ENCODE data around the gene ABCB10. TPM values are rescaled to one million over a fixed set of nuclear protein-coding genes. Genes with fewer than 3 reads are reported as not detected.

Gene ABCB10
- total RNA-seq, 1 experiment from 2014 or later = 13.8 TPM

DNA sequence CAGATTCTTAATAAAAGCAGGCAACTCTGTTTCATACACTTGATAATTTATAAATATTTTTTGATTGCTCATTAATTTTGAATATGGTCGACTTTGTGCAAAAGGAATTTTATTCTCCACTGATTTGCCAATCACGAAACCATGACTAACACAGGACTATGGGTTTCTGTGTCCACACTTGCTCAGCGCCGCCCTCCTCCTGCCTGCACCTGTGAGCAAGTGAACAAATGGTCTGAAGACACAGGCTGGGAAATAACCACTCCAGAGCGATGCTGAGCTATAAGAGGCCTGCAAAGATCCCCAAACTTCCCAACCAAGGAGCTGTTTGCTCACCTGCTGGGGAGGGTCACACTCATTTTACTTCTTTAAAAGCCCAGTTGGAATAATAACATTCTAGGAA lies 19.6 kb downstream of the ABCB10 start:
- no peak overlapping the region for H4K5ac ChIP-seq (ENCODE audit: insufficient read length, low read depth, low read length)
- no peak overlapping the region for H2AK5ac ChIP-seq (ENCODE audit: insufficient read length, low read length)
- H2AFZ ChIP-seq (ENCODE audit: low read length) = no peak overlapping the region
- H3K23me2 ChIP-seq (ENCODE audit: insufficient read length, low read depth, low read length, poor library complexity, severe bottlenecking) = no peaks in the 10 kb centered on the region
- no CpG with 5 or more reads among the region's 5 CpGs for WGBS (ENCODE audit: extremely low coverage, insufficient read length, low lambda C conversion rate)
- H3K23ac ChIP-seq (ENCODE audit: insufficient read length, low read depth, low read length) = no peak overlapping the region
- H2BK5ac ChIP-seq (ENCODE audit: insufficient read length, low read length) = no peak overlapping the region
- H3K4me2 ChIP-seq (ENCODE audit: insufficient read depth, insufficient read length, low read length) = no peak overlapping the region
- no peak overlapping the region for H3K56ac ChIP-seq (ENCODE audit: insufficient read length, low read depth, low read length)
- Mint-ChIP-seq H3K4me3 (no peak overlapping the region), H3K27me3 (ENCODE audit: low read depth) (no peaks in the 10 kb centered on the region), H3K4me1 (no peaks in the 10 kb centered on the region), H3K27ac (peak overlapping the region in 2 of 3 experiments; percentile 31 to 56; a peak in 2 of 7 replicates), H3K36me3 (ENCODE audit: insufficient read depth in 1 of 3, low read depth in 3 of 3) (peaks cover 5 to 69% (median 54%) of the 10 kb centered on the region in 3 experiments; a peak in 6 of 7 replicates), H3K9me3 (no peaks in the 10 kb centered on the region)
- no peak overlapping the region for H3T11ph ChIP-seq (ENCODE audit: low read length)
- no peak for DNase-seq
- no peak overlapping the region for H3K18ac ChIP-seq (ENCODE audit: insufficient read length, low read depth, low read length)
- H3K27me3 ChIP-seq (ENCODE audit: insufficient read depth, low read length) = no peaks in the 10 kb centered on the region
- no peak overlapping the region for H2BK12ac ChIP-seq (ENCODE audit: insufficient read length, low read depth, low read length)
- H2BK120ac ChIP-seq (ENCODE audit: low read depth, low read length, poor library complexity, severe bottlenecking) = no peak overlapping the region
- H2BK15ac ChIP-seq (ENCODE audit: low read depth, low read length) = no peak overlapping the region
- H2BK20ac ChIP-seq (ENCODE audit: low read depth, low read length, poor library complexity, severe bottlenecking) = no peak overlapping the region
- TF ChIP-seq, protein P1, sequence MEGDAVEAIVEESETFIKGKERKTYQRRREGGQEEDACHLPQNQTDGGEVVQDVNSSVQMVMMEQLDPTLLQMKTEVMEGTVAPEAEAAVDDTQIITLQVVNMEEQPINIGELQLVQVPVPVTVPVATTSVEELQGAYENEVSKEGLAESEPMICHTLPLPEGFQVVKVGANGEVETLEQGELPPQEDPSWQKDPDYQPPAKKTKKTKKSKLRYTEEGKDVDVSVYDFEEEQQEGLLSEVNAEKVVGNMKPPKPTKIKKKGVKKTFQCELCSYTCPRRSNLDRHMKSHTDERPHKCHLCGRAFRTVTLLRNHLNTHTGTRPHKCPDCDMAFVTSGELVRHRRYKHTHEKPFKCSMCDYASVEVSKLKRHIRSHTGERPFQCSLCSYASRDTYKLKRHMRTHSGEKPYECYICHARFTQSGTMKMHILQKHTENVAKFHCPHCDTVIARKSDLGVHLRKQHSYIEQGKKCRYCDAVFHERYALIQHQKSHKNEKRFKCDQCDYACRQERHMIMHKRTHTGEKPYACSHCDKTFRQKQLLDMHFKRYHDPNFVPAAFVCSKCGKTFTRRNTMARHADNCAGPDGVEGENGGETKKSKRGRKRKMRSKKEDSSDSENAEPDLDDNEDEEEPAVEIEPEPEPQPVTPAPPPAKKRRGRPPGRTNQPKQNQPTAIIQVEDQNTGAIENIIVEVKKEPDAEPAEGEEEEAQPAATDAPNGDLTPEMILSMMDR (conservative IDR thresholded peaks at IDR 0.05) = no peak
- no peak overlapping the region for H3K14ac ChIP-seq (ENCODE audit: insufficient read depth, low read length)
- no peaks in the 10 kb centered on the region for H4K20me1 ChIP-seq (ENCODE audit: control insufficient read depth, insufficient read depth, insufficient read length)
- no peaks in the 10 kb centered on the region for H3K4me1 ChIP-seq (ENCODE audit: insufficient read depth, low read length)
- no peak overlapping the region for H3K27ac ChIP-seq (ENCODE audit: insufficient read length, low read depth, low read length)
- no peaks in the 10 kb centered on the region for H3K9me3 ChIP-seq (ENCODE audit: control insufficient read depth, low read depth, low read length)
- H3K79me2 ChIP-seq (ENCODE audit: insufficient read depth, low read length) = no peaks in the 10 kb centered on the region
- H3K79me1 ChIP-seq (ENCODE audit: insufficient read depth, low read depth, low read length, poor library complexity, severe bottlenecking) = no peaks in the 10 kb centered on the region
- no peak overlapping the region for H3K9ac ChIP-seq (ENCODE audit: extremely low read depth, insufficient read length, low read length)
- H4K91ac ChIP-seq (ENCODE audit: insufficient read length, low read depth, low read length) = no peak overlapping the region
- no peak overlapping the region for H3K4ac ChIP-seq (ENCODE audit: low read depth, low read length)
- no peak overlapping the region for H4K8ac ChIP-seq (replicated peaks; ENCODE audit: insufficient read length, low read depth, low read length)

Data from H9 (cell line).